Activated naive CD8-positive, alpha-beta T cell treated with anti-CD3 and anti-CD28 coated beads, Interleukin-2, amount 50 U/mL, for 16 hours (primary cell): ENCODE data around the gene HACD1.

Source experiments
- DNase-seq: peaks from one replicate; pipeline ENCODE4 v3.0.0-alpha.2; 2020; ENCODE audit warnings: low read depth, low spot score

Gene HACD1

DNA sequence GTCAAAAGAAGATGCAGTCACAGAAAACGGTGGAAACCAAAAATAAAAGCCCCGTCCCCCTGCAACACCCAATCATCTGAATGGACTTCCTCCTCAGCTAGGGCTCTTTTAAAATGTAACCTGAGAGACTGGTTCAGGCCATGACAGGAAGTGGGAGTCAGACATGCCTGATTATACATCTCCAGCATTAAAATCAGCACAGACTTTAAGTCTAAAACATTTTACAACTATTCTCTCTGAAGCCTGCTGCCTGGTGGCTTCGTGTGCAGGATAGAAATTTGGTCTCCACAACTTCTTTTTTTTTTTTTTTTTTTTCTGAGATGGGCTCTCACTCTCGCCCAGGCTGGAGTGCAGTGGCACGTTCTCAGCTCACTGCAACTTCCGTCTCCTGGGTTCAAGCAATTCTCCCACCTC is 30.3 kb downstream of the HACD1 start:
- DNase-seq: no peak

DNA sequence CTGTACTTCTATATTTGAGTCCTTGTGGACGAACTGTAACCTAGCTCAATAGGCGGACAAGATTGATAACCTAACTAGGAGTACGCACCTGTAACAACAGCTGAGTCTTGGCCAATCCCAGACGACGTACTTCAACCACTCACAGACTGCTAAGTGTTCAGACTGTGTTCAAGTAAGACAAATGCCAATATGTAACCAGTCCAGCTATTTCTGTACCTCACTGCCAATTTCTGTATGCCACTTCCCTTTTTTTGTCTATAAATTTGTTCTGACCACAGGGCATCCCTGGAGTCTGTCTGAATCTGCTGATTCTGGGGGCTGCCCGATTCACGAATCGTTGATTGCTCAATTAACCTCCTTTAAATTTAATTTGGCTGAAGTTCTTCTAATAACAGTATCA is 32.2 kb downstream of the HACD1 start:
- DNase-seq: no peak

DNA sequence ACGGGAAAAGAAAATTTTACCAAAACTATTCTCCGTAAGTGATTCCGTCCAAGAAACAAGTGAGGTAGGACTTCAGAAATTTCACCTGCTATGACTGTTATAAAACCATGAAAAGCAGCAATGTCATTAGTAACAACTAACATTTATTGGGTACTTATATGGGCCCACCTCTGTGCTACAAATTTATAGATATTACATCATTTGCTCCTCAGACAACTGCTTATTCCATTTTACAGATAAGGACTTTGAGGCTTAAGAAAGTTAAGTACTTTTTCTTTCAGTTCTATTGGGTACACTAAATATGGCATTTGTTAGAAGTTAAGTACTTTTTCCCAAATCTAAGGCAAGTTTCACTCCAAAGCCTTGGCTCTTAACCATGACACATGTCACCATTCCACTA is 36.3 kb downstream of the HACD1 start:
- no peak for DNase-seq

DNA sequence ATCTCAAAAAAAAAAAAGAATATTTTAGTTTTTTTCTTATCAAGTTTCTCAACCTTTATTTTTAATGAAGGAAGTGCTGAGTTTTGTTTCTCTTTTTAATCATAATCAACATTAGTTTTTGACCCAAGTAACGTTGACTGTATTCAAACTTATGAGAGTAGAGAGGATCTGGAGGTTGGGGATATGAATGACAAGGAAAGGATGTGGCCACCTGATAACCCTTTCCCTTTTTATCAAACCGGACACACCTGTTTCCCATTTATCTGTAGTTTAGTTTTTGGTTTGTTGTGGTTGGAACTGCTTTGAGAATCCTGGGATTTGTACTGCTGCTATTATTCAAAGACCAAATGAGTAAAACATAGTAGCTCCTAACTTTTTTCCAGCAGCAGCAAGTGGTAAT is 38.6 kb downstream of the HACD1 start:
- DNase-seq: no peak

DNA sequence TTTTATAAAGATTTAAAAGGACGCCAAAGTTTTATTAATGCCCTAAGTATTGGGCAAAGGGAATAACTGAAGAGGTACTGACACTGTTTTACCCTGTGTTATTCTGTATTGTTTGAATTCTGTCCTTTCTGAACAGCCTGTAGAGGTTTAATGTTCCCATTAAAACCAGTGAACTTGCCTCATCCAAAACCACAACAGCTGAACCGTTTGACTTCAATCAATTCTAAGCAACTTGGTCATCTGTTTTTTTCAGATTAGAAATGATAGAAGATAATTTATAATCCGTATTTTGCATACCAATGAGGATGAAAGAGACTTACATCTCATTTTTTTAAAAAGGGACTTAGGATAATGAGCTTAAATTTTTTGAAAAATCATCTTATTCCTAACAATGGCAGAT is 40.4 kb downstream of the HACD1 start:
- DNase-seq: no peak

DNA sequence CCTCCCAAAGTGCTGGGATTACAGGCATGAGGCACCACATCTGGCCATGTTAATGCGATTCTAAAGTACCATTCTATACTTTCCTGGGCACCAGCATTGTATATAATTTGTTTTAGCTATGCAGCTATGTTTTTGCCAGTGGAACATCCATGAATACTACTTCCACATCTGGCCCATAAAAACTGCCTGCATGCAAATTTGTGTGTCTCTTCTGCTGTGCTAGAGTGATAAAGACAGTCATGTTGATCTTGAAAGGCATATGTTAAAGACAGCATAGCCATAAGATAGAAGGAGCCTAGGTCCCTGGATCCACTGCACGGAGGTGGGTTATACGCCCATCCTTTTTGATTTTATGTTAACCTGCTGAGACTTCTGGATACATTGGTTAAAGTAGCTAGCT is 52.3 kb downstream of the HACD1 start:
- no peak for DNase-seq

DNA sequence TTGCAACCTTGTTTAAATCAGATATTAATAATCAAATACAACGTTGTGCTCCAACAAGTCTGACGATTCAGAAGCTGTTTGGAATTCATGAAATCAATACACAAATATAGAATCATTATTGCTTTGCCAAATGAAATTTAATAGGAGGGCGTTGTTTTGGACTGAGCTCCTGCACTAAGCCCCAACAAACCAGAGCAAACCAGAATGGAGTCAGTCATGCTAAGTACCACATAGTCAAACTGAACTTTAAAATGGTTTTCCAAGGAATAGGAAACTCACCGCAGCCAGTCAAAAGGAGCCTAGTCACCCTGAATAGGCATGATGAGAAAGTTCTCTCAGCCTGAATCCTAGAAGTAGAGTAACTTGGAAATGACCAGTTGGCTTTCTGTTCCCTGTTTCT is 53.7 kb downstream of the HACD1 start:
- DNase-seq: no peak

DNA sequence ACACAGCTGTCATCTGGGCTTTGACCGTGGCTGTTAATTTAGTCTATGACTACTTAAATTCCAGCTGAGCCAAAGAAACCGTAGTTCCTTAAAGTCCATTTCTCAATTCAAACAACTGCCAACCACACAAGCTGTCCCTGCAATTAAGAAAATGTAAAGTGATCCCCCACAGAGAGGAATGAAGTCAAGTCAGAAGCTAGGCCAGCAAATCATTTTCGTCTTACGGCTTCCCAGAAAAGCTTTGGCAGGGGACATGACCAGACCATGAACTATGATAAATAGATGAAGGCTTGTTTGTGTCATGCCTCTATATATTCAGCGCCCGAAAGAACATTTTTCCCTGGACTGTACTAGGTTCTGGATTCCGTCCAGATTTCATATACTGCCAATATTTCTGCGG is 54.6 kb downstream of the HACD1 start:
- DNase-seq: no peak

DNA sequence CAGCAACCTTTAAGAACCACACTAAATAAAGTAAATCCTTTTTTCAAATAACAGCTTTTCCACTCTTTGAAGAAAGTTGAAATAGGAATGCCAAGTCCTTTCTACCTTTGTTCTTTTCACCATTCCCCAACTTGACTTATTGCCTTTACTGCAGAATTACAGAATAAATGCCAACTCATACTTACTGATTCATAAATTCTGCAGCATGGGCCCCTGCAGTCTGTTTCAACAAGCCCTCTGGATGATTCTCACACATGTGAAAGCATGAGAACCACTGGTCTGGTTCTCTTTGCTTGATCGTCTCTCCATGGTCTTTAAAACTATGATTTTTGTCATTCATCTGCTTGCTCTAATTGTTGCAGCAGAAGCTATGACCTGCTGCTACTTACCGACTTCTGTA is 56.1 kb downstream of the HACD1 start:
- no peak for DNase-seq

DNA sequence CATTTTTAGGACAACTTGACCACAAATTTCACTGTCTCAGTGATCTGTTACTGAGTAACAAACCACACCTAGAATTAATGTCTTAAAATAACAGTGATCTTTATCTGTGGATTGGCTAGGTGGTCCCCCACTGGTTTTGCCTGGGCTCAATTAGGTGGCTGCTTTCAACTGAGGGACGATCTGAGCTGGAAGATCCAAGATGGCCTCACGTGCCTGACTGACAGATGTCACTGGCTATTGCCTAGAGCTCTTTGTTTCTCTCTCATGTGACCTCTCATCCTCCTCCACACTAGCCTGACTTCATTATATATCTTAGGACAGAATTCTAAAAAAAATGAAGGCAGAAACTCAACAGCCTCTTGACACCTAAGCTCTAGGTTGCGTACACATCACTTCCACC is 59.7 kb downstream of the HACD1 start:
- no peak for DNase-seq

DNA sequence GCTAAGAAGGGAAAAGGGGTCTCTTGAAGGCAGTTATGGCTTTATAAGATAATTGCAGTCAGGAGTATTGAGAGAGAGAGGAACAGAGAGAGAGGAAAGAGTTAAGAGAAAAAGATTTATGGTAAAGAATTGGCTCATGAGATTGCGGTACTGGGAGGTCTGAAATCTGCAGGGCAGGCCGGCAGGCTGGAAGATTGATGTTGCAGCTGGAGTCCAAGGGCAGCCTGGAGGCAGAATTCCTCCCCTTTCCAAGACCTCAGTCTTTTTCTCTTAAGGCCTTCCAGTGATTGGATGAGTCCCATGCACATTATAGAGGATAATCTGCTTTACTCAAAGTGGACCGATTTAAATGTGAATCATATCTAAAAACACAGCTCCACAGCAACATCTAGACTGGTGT is 68.4 kb downstream of the HACD1 start:
- DNase-seq: no peak

DNA sequence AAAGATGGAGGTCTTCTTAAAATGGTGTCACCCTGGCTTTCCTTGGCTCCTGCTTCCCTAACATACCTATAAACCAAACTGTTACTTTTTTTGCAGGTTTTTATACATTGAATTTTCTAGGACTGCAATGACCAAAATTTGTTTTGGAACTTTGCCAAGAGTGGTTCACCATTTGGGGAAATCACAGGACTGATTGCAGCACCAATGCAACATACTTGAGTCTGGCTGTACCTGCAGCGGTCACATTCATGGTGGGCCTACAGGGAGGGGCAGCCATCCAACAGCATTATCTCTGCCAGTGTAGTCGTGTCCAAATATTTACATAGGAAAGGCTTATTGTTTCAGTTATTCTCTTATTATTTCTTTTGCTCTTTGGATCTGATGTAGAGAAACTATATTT is 69.0 kb downstream of the HACD1 start:
- DNase-seq: no peak

DNA sequence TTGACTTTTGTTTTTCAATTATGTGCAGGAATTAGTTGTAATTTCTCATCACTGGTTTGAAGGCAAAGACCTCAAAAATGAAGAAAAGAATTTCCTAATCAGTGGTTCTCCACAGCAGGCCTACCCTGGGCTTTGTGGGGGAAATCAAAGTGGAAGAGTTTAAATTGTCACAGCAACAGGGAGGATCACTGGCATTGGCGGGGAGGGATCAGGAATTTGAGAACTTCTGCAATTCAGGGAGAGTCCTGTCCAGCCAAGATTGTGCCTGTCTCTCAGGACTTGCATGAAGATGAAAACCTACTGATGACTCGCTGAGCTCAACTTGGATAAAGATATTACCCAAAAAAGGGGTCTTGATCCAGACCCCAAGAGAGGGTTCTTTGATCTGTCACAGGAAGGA is 70.1 kb downstream of the HACD1 start:
- no peak for DNase-seq

DNA sequence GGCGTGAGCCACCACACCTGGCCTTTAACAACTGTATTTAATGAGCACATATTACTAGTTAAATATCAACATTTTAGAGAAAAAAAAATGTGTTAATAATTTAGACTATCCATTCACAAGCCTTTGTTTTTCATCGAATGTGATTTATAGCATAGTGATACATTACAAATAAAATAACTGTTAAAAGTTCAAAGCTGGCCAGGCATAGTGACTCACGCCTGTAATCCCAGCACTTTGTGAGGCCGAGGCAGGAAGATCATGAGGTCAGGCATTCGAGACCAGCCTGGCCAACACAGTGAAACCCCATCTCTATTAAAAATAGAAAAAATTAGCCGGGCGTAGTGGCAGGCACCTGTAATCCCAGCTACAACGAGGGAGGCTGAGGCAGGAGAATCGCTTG is 72.7 kb downstream of the HACD1 start:
- DNase-seq: no peak
